Naive thymus-derived CD8-positive, alpha-beta T cell (primary cell): ENCODE measurements around the gene TMEM168. TPM values are rescaled to one million over a fixed set of nuclear protein-coding genes. Genes with fewer than 3 reads are reported as not detected.
"Not testable (repeated sequence)": the region's sequence is repeated elsewhere in the genome, so short reads cannot be mapped to it uniquely, and the experiment has no call there.

Source experiments
- ATAC-seq, 2 donors: fragments of 150-1000 bp; cut with Tn5 transposase in 1 of 2; sonication (Bioruptor Pico), chemical (Tn5 transposase) in 1 of 2; 1 replicate in 1 of 2; 2 replicates in 1 of 2; pipeline ENCODE4 v1.10.0; 2021; ENCODE audit warnings: mild to moderate bottlenecking in 2 of 2, moderate library complexity in 2 of 2
- POLR2A ChIA-PET: fragments of 350-600 bp; sonication (Branson Sonifier 250); formaldehyde crosslinking; loops from one replicate; lab custom pipeline; 2021; ENCODE audit warnings: antibody characterized with exemption; lab: Charles Lee
- DNase-seq, 10 donors: peaks; one replicate each; pipeline versions ENCODE4 v3.0.0 to v3.0.0-alpha.2; 2020 to 2022
- H3K27ac Mint-ChIP-seq, 10 donors: one replicate each; pipeline ENCODE4 v1.8.0; 2020 to 2022; ENCODE audit warnings: mild to moderate bottlenecking in 10 of 10, mixed read lengths in 10 of 10, moderate library complexity in 4 of 10, inconsistent platforms in 1 of 10
- H3K27me3 Mint-ChIP-seq, 5 donors: one replicate each; pipeline ENCODE4 v1.8.0; 2021 to 2022; ENCODE audit warnings: mixed read lengths in 5 of 5
- H3K36me3 Mint-ChIP-seq, 3 donors: one replicate each; pipeline ENCODE4 v1.8.0; 2020 to 2022; ENCODE audit warnings: mixed read lengths in 3 of 3, mild to moderate bottlenecking in 2 of 3, inconsistent platforms in 1 of 3
- H3K4me1 Mint-ChIP-seq, 4 donors: one replicate each; pipeline ENCODE4 v1.8.0; 2021 to 2022; ENCODE audit warnings: mixed read lengths in 4 of 4
- H3K4me3 Mint-ChIP-seq, 10 donors: one replicate each; pipeline ENCODE4 v1.8.0; 2020 to 2022; ENCODE audit warnings: mild to moderate bottlenecking in 10 of 10, mixed read lengths in 10 of 10, moderate library complexity in 6 of 10, inconsistent platforms in 1 of 10
- H3K9me3 Mint-ChIP-seq, 9 donors: one replicate each; pipeline ENCODE4 v1.8.0; 2020 to 2022; ENCODE audit warnings: mixed read lengths in 9 of 9, mild to moderate bottlenecking in 3 of 9, inconsistent platforms in 1 of 9, moderate library complexity in 1 of 9
- polyA plus RNA-seq, 3 donors: library from polyadenylated mRNA; unstranded; fragments of 300-500 nt; fragmentation: Illumina TruSeq; gene quantifications; one replicate each; pipeline ENCODE4 v1.2.3, GENCODE V29; 2021
- total RNA-seq, 8 experiments: library from RNA in 2 of 8; stranded (reverse) in 2 of 8; gene quantifications; one replicate each; pipeline ENCODE4 v1.2.3 and lab custom pipeline; 2021 to 2026

The TMEM168 gene
- total and polyA plus RNA-seq, 5 experiments from 2014 or later: 3.4 to 26.3 (median 5.0) TPM

DNA sequence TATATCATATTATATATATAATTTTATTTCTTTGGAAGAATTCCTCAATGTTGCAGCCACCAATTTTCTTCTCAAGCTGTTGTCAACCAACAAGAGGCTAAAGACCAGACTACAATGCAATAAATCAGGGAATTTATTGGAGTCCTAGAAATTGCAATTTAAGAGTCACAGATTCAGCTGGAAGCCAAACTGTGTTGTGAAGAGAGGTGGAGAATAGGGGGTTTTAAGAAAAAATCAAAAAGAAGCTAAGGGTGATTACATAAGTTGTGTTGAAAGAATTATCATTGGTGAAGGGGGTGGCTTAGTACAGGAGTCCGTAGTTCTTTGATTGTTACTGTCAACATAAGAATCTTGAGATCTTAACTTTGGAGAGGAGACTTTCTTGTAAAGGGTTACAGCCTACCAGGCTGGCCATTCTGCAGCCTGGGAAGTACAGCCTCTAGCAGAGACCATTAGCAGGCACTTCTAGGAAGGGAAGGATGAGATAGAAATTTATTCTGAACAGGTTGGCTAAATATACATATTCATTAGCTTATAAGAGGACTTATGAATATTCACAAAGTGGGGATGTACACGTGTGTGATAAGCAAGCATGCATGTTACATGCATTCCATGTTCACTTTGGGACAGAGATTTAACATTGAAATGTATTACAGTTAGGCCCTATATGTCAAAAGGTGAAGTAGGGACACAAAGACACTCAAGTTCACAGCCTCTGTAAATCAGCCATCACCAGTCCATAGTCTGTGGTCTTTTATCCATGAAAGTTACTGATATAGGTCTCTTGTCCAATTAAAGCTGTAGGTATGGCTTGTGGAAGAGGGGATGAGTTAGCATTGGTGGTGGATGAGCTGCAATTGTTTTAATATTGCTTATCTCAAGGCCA, 8.3 kb upstream of the TMEM168 start:
- ATAC-seq (peak; percentile 44 to 66), DNase-seq (peak in 2 of 10 donors; percentile 48 to 51)
- H3K9me3 Mint-ChIP-seq: no peaks in the 10 kb centered on the region
- POLR2A ChIA-PET: interaction anchor here (1.0 kb wide), 1 partner anchor 9 kb away, joined by 4 read pairs; the partner anchor contains the start of gene TMEM168
- no peak overlapping the region for H3K4me3 Mint-ChIP-seq
- H3K27ac Mint-ChIP-seq: no peak overlapping the region
- H3K4me1 Mint-ChIP-seq: no peaks in the 10 kb centered on the region
- no peaks in the 10 kb centered on the region for H3K27me3 Mint-ChIP-seq
- H3K36me3 Mint-ChIP-seq: no peaks in the 10 kb centered on the region

GRCh38 chr7:112796552-112796951, 6.4 kb upstream of the TMEM168 start:
- ATAC-seq, H3K4me3 Mint-ChIP-seq, H3K27ac Mint-ChIP-seq, H3K27me3 Mint-ChIP-seq, H3K4me1 Mint-ChIP-seq, H3K36me3 Mint-ChIP-seq, DNase-seq, H3K9me3 Mint-ChIP-seq, POLR2A ChIA-PET: not testable (repeated sequence)

DNA sequence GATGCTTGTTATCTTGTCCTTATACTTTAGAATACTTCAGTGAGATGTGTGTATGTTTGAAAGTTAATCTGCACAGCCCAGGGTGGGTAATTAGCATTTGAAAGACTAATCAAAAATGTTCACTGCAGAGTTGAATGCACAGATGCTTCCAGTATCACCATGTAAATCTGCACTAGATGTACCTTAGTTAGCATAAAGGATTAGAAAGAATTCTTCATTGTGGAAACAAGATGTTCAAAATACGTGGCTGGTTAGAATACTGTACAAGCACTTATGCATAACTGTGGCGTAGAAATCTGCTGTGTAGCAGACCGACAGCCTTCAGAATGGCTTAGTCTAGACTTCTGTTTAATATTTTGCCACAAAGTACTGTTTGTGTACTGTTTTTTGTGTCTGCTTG, 2.2 kb upstream of the TMEM168 start:
- no peak overlapping the region for H3K27ac Mint-ChIP-seq
- DNase-seq (no peak), ATAC-seq (no peak)
- peaks cover 15 to 30% (median 25%) of the 10 kb centered on the region in 4 donors for H3K4me1 Mint-ChIP-seq
- POLR2A ChIA-PET: no interaction called here
- no peaks in the 10 kb centered on the region for H3K27me3 Mint-ChIP-seq
- H3K4me3 Mint-ChIP-seq: no peak overlapping the region
- H3K36me3 Mint-ChIP-seq: peaks cover 0 to 5% (median 2%) of the 10 kb centered on the region in 3 donors
- H3K9me3 Mint-ChIP-seq: no peaks in the 10 kb centered on the region

DNA sequence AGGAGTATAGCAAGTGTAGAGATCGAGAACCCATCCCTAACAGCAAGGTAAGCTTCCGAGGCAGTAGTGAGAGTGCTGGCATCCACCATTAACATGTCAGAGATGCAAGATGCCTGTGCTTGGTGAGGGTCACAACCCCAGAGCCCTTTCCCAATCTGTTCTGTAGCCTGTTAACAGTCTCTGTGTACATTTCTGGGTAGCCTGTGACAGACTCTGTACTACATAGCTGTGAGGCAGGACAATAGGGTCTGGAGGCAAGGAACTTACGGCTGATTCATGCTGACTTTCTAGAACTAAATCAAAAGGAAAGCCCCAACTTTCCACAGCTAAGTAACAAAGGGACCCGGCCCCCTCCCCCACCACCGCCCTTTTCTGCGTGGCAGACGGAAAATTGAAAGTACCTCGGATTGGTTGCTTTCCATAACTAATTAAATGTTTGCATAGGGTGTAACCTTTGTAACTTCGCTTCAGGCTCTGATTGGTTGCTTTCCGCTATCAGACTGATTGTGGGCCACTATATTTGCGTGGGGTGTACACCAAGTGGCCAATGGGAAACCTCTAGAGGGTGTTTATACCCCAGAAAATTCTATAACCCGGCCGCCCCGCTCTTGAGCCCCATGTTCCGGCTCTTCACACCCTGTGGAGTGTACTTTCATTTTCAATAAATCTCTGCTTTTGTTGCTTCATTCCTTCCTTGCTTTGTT, 1.4 kb upstream of the TMEM168 start:
- H3K36me3 Mint-ChIP-seq: peaks cover 0 to 8% (median 2%) of the 10 kb centered on the region in 3 donors
- peaks cover 18 to 36% (median 32%) of the 10 kb centered on the region in 4 donors for H3K4me1 Mint-ChIP-seq
- POLR2A ChIA-PET: no interaction called here
- H3K27ac Mint-ChIP-seq: peak overlapping the region in 3 of 10 donors; percentile 54 to 64 (median 60)
- no peaks in the 10 kb centered on the region for H3K27me3 Mint-ChIP-seq
- peak overlapping the region; percentile 13 to 97 (median 93) for H3K4me3 Mint-ChIP-seq
- DNase-seq (no peak), ATAC-seq (no peak)
- no peaks in the 10 kb centered on the region for H3K9me3 Mint-ChIP-seq

- POLR2A ChIA-PET: interaction anchor here (1.2 to 2.1 kb wide), 2 partner anchors 8 to 149 kb away, joined by 3 to 4 read pairs; a partner anchor contains a TSS
- ATAC-seq: no peak
These were observed 402 bp upstream of the TMEM168 start for GRCh38 chr7:112790586-112791003.

DNA sequence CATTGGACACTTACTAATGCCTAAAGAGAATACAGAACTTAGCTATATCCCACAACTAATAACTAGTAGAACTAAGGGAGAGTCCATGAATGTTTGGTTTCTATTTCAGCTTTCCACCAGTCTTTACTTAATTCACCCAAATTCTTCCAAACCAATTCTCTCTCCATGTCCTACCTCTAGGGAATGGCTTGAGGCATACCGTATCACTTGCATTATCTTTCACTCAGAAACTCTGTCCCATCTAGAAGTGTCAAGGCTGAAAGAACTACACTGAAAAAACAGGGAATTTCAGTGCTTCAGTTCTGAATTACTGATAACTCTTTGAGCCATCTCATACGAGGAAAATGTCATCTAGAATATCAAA, 758 bp downstream of the TMEM168 start:
- Mint-ChIP-seq H3K4me1 (peaks cover 20 to 47% (median 39%) of the 10 kb centered on the region in 4 donors), H3K4me3 (peak overlapping the region; percentile 90 to 97 (median 94)), H3K36me3 (peaks cover 3 to 11% (median 5%) of the 10 kb centered on the region in 3 donors), H3K9me3 (no peaks in the 10 kb centered on the region), H3K27me3 (no peaks in the 10 kb centered on the region), H3K27ac (peak overlapping the region; percentile 75 to 95 (median 91))
- DNase-seq (no peak), ATAC-seq (no peak)
- POLR2A ChIA-PET: interaction anchor here (0.6 to 2.1 kb wide), 4 partner anchors 10 to 297 kb away, joined by 3 to 7 read pairs (median 4); a partner anchor contains a TSS

More at GRCh38 chr7:112790586-112791003, 402 bp upstream of the TMEM168 start:
- peaks cover 18 to 42% (median 36%) of the 10 kb centered on the region in 4 donors for H3K4me1 Mint-ChIP-seq
- H3K4me3 Mint-ChIP-seq: peak overlapping the region; percentile 90 to 97 (median 94)
- H3K36me3 Mint-ChIP-seq: peaks cover 0 to 8% (median 2%) of the 10 kb centered on the region in 3 donors
- H3K27ac Mint-ChIP-seq: peak overlapping the region; percentile 75 to 95 (median 91)
- no peaks in the 10 kb centered on the region for H3K9me3 Mint-ChIP-seq
- DNase-seq: peak in 1 of 10 donors; percentile 10
- no peaks in the 10 kb centered on the region for H3K27me3 Mint-ChIP-seq

DNA sequence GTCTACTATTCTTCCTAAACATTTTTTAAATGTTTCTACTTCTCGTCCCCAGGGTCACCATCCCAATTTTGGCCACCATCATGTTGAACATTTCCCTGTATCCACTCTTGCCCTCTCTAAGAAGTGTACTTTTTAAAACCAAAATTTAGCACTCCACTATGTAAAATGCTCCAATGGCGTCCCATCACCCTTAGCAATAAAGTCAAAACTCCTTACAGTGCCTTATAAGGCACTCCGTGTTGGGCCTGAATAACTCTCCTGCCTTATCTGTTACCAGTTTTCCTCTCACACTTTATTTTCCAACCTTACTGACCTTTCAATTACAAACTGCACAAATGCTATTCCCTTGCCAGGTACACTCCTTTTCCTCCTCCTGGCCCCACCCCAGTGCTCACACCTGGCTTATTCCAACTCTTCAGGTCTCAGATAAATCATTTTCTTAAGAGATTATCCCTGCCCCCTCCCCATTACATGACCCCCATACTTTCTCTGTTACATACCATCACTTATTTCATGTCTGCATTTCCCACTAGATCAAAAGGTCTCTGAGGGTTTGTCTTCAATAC, 1.3 kb downstream of the TMEM168 start:
- POLR2A ChIA-PET: interaction anchor here (2.1 kb wide), 1 partner anchor 10 kb away, joined by 4 read pairs; no protein-coding TSS in a partner anchor
- peak overlapping the region in 8 of 10 donors; percentile 29 to 93 (median 87) for H3K27ac Mint-ChIP-seq

DNA sequence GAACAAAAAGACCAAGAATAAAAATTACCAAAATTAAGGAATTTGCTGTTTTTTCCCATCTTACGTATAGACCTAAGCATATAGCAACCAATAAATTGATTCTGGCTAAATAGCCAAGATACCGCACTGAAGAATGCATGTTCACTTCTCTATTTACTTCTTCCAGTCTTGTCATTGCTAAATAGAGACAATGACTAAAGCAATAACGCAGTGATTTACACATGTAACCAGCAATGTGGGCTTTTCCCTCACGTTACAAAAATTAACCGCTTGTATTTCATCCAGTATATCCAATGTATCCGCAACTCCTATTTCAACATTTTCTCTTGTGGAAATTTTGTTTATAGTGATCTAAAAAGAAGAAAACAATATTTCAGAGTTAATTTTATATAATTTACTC, 5.6 kb downstream of the TMEM168 start:
- H3K9me3 Mint-ChIP-seq: no peaks in the 10 kb centered on the region
- H3K4me3 Mint-ChIP-seq: no peak overlapping the region
- peaks cover 11 to 56% (median 31%) of the 10 kb centered on the region in 3 donors for H3K36me3 Mint-ChIP-seq
- H3K4me1 Mint-ChIP-seq: peaks cover 39 to 67% (median 55%) of the 10 kb centered on the region in 4 donors
- DNase-seq: no peak
- H3K27ac Mint-ChIP-seq: no peak overlapping the region
- POLR2A ChIA-PET: no interaction called here
- no peak for ATAC-seq
- no peaks in the 10 kb centered on the region for H3K27me3 Mint-ChIP-seq

More for the DNA sequence above, 1.3 kb downstream of the TMEM168 start:
- peak overlapping the region; percentile 90 to 97 (median 94) for H3K4me3 Mint-ChIP-seq
- peaks cover 23 to 48% (median 42%) of the 10 kb centered on the region in 4 donors for H3K4me1 Mint-ChIP-seq
- no peaks in the 10 kb centered on the region for H3K27me3 Mint-ChIP-seq
- ATAC-seq (no peak), DNase-seq (no peak)
- H3K36me3 Mint-ChIP-seq: peaks cover 9 to 16% (median 10%) of the 10 kb centered on the region in 3 donors
- no peaks in the 10 kb centered on the region for H3K9me3 Mint-ChIP-seq

GRCh38 chr7:112782498-112782897, 7.7 kb downstream of the TMEM168 start:
- DNase-seq (no peak), ATAC-seq (no peak)
- Mint-ChIP-seq H3K36me3 (peaks cover 11 to 61% (median 32%) of the 10 kb centered on the region in 3 donors), H3K4me3 (no peak overlapping the region), H3K27me3 (no peaks in the 10 kb centered on the region), H3K27ac (peak overlapping the region in 1 of 10 donors; percentile 17), H3K4me1 (peaks cover 24 to 55% (median 37%) of the 10 kb centered on the region in 4 donors), H3K9me3 (no peaks in the 10 kb centered on the region)
- POLR2A ChIA-PET: no interaction called here

DNA sequence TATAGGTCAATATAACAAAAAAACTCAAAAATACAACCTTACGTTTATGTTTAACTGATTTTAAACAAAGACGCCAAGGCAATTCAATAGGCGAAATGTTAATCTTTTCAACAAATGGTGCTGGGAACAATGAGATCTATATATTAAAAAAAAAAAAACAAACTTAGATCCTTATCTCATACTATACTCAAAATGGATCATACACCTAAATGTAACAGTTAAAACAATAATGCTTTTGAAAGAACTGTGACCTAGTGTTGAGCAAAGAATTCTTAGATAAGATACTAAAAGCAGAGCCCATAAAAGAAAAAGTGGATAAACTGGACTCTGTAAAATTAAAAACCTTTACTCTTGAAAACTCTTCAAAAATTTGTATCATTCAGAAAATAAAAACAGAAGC, 8.6 kb downstream of the TMEM168 start:
- Mint-ChIP-seq H3K36me3 (peaks cover 11 to 61% (median 32%) of the 10 kb centered on the region in 3 donors), H3K4me3 (no peak overlapping the region), H3K9me3 (no peaks in the 10 kb centered on the region), H3K27me3 (no peaks in the 10 kb centered on the region), H3K27ac (peak overlapping the region in 1 of 10 donors; percentile 17), H3K4me1 (peaks cover 21 to 49% (median 31%) of the 10 kb centered on the region in 4 donors)
- no peak for ATAC-seq
- POLR2A ChIA-PET: no interaction called here
- no peak for DNase-seq

DNA sequence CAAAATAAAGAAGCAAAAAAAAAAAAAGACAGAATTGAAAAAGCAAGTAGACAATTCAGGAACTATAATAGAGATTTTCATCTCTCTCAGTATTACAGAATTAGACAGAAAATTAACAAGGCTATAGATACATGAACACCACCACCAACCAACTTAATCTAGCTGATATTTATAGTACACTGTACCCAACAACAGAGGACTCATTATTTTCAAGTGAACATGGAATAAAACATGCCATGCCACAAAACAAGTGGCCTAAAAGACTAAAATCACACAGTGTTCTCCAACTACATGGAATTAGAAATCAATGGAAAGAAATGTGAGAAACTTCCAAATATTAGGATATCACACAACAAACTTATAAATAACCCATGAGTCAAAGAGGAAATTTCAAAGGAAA, 9.1 kb downstream of the TMEM168 start:
- H3K27ac Mint-ChIP-seq: peak overlapping the region in 1 of 10 donors; percentile 66
- no peak overlapping the region for H3K4me3 Mint-ChIP-seq
- DNase-seq (no peak), ATAC-seq (no peak)
- H3K36me3 Mint-ChIP-seq: peaks cover 11 to 61% (median 32%) of the 10 kb centered on the region in 3 donors
- POLR2A ChIA-PET: no interaction called here
- peaks cover 21 to 48% (median 27%) of the 10 kb centered on the region in 4 donors for H3K4me1 Mint-ChIP-seq
- H3K27me3 Mint-ChIP-seq: no peaks in the 10 kb centered on the region
- H3K9me3 Mint-ChIP-seq: no peaks in the 10 kb centered on the region

GRCh38 chr7:112779667-112780066, 10.5 kb downstream of the TMEM168 start:
- Mint-ChIP-seq H3K36me3 (peaks cover 10 to 66% (median 32%) of the 10 kb centered on the region in 3 donors), H3K27ac (no peak overlapping the region), H3K27me3 (no peaks in the 10 kb centered on the region), H3K4me3 (no peak overlapping the region), H3K4me1 (peaks cover 18 to 48% (median 22%) of the 10 kb centered on the region in 4 donors), H3K9me3 (no peaks in the 10 kb centered on the region)
- DNase-seq (no peak), ATAC-seq (no peak)
- POLR2A ChIA-PET: no interaction called here
